Panc1 (cell line): ENCODE results near the gene SLC16A5. TPM values are rescaled to one million over a fixed set of nuclear protein-coding genes. Genes with fewer than 3 reads are reported as not detected.

Source experiments
- ATAC-seq: fragments of 200-7000 bp; cut with Tn5 transposase; 2 replicates; pipeline ENCODE4 v1.9.1; 2020; ENCODE audit warnings: mild to moderate bottlenecking, moderate library complexity
- BruUV-seq: library from RNA; stranded (reverse); fragments of 400-500 nt; replicated peaks from 2 replicates; lab custom pipeline; 2021; lab: Mats Ljungman, UMichigan
- CTCF ChIA-PET: fragments of 300-600 bp; sonication (Branson Sonifier 250); formaldehyde crosslinking; loops from one replicate; lab custom pipeline; 2022; ENCODE audit warnings: antibody characterized with exemption; lab: Charles Lee
- POLR2A ChIA-PET: fragments of 300-600 bp; sonication (Branson Sonifier 250); formaldehyde crosslinking; loops from one replicate; lab custom pipeline; 2022; ENCODE audit warnings: antibody characterized with exemption; lab: Charles Lee
- DNase-seq: peaks from one replicate; pipeline ENCODE4 v3.0.0-alpha.2; 2010; ENCODE audit warnings: low read depth, low spot score
- H3K27ac ChIP-seq: 2 replicates; pipeline ENCODE4 v1.5.1; 2011; ENCODE audit warnings: mild to moderate bottlenecking, low read length, inconsistent platforms
- H3K27me3 ChIP-seq: fragments of 200-500 bp; sonication (Bioruptor generic); 2 replicates; pipeline ENCODE4 v1.6.0; 2014; ENCODE audit warnings: low read length, inconsistent platforms; ENCODE audit not compliant: control insufficient read depth, insufficient read depth
- H3K36me3 ChIP-seq: fragments of 200-500 bp; sonication (Bioruptor generic); 2 replicates; pipeline ENCODE4 v1.5.1; 2014; ENCODE audit warnings: inconsistent platforms, mild to moderate bottlenecking, low read length, moderate library complexity; ENCODE audit not compliant: control insufficient read depth, insufficient read depth
- H3K4me1 ChIP-seq: 2 replicates; pipeline ENCODE4 v1.5.1; 2011; ENCODE audit warnings: inconsistent platforms, mild to moderate bottlenecking, low read length, moderate library complexity; ENCODE audit not compliant: control insufficient read depth, insufficient read depth
- H3K4me3 ChIP-seq, 2 experiments: 2 replicates each; pipeline ENCODE4 v1.5.1; 2011 to 2012; ENCODE audit warnings: low read depth in 2 of 2, low read length in 2 of 2, mild to moderate bottlenecking in 2 of 2, inconsistent platforms in 1 of 2, moderate library complexity in 1 of 2
- H3K9me3 ChIP-seq: fragments of 200-500 bp; sonication (Bioruptor generic); 2 replicates; pipeline ENCODE4 v1.5.1; 2014; ENCODE audit warnings: low read depth, mild to moderate bottlenecking, inconsistent platforms, low read length, moderate library complexity; ENCODE audit not compliant: control insufficient read depth, insufficient read depth
- CTCF ChIP-seq: fragments of 450-650 bp; IDR thresholded peaks from 2 replicates; pipeline ENCODE4 v1.5.1; 2017; ENCODE audit warnings: mild to moderate bottlenecking
- POLR2AphosphoS5 ChIP-seq: IDR thresholded peaks from 2 replicates; pipeline ENCODE4 v1.6.1; 2012; ENCODE audit warnings: mild to moderate bottlenecking, low read depth, low read length, moderate library complexity
- REST ChIP-seq, 2 experiments: IDR thresholded peaks; 2 replicates each; pipeline ENCODE4 v1.6.1; 2011 to 2012; ENCODE audit warnings: low read depth in 2 of 2, control low read depth in 1 of 2, low read length in 1 of 2, mild to moderate bottlenecking in 1 of 2, moderate library complexity in 1 of 2; ENCODE audit not compliant: insufficient read depth in 1 of 2
- SIN3A ChIP-seq: IDR thresholded peaks from 2 replicates; pipeline ENCODE4 v1.6.1; 2012; ENCODE audit warnings: low read depth, mild to moderate bottlenecking, low read length, moderate library complexity, borderline replicate concordance; ENCODE audit not compliant: insufficient read depth
- TCF7L2 ChIP-seq: IDR thresholded peaks from 2 replicates; pipeline ENCODE4 v1.6.1; 2011; ENCODE audit warnings: mild to moderate bottlenecking, low read depth, low read length, inconsistent platforms
- in situ Hi-C: cut with HindIII; loops from 2 replicates; pipeline ENCODE4 v1.10.0; 2016; ENCODE audit warnings: low sequenced_read_pairs, low pct_unique_long_range_greater_than_20kb
- intact Hi-C: fragments of 100-400 bp; cut with micrococcal nuclease; formaldehyde crosslinking; loops from one replicate; pipeline ENCODE4 v1.10.0; 2022; ENCODE audit not compliant: unreplicated experiment
- total RNA-seq: library from RNA; stranded (reverse); gene quantifications from one replicate; pipeline ENCODE4 v1.2.1, GENCODE V29; 2021; ENCODE audit not compliant: unreplicated experiment

The SLC16A5 gene
- total RNA-seq, 1 experiment from 2014 or later: 46.6 TPM

DNA sequence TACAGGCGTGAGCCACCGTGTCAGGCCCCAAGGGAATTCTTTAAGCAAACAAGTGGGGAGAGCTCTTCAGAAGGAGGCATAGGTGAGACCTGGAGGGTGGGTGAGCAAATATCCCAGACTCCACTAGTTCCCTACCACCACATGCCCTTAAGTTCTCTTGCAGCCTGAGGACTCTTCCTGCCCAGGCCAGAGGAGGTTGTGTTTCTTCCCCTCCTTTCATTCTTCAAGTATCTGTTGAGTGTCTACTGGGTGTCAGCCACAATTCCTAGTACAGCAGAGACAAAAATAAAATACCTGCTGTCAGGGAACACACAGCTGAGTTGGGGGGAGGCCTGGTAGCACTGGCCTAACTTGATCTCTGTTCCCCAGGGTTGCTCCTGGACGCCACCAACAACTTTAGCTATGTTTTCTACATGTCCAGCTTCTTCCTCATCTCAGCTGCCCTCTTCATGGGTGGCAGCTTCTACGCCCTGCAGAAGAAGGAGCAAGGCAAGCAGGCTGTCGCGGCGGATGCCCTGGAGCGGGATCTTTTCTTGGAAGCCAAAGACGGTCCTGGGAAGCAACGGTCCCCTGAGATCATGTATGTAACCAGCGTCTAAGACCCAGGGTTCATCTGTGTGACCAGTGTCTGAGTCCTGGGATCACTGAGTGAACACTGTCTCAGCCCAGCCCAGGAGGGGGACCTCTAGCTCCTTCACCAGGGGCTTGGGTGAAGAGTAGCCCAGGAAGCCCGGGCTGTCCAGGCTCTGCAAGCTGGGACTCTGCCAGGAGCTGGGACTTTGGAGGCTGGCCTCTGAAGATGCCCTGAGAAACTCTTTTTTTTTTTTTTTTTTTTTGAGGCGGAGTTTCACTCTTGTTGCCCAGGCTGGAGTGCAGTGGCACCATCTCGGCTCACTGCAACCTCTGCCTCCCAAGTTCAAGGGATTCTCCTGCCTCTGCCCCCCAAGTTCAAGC, 16.1 kb downstream of the SLC16A5 start:
- DNase-seq (no peak), ATAC-seq (peak; percentile 17)
- ChIA-PET CTCF (interaction anchor here (0.6 to 2.2 kb wide), 11 partner anchors 10 to 248 kb away, joined by 3 to 11 read pairs (median 8); partner anchors contain the start of gene SLC16A5), POLR2A (interaction anchor here (0.8 kb wide), 1 partner anchor 22 kb away, joined by 4 read pairs; no protein-coding TSS in a partner anchor)
- BruUV-seq: no TSS peak
- intact Hi-C loops: loop anchor here (2.0 to 10.0 kb wide), 2 partner anchors 33 to 129 kb away; partner anchors contain the start of gene HID1
- peaks cover 2% of the 10 kb centered on the region; the same call in 1 of the 2 replicates for H3K36me3 ChIP-seq
- in situ Hi-C loops: no loop called here
- H3K27me3 ChIP-seq: no peaks in the 10 kb centered on the region
- H3K4me3 ChIP-seq: no peak overlapping the region
- H3K27ac ChIP-seq: peak overlapping the region; percentile 44
- H3K4me1 ChIP-seq: peaks cover 27% of the 10 kb centered on the region
- no peaks in the 10 kb centered on the region for H3K9me3 ChIP-seq
- TF ChIP-seq CTCF: no peak
- TF ChIP-seq TCF7L2: no peak
- no peak for TF ChIP-seq SIN3A
- no peak for TF ChIP-seq POLR2AphosphoS5
- no peak for TF ChIP-seq REST (IDR thresholded peaks at IDR 0.05; ENCODE audit: insufficient read depth in 1 of 2, low read depth in 2 of 2, low read length in 1 of 2)

- in situ Hi-C loops (no loop called here), intact Hi-C loops (loop anchor here (2.0 to 10.0 kb wide), 2 partner anchors 35 to 131 kb away; partner anchors contain the start of gene HID1)
- H3K27ac ChIP-seq: peak overlapping the region; percentile 61
- H3K27me3 ChIP-seq: no peaks in the 10 kb centered on the region
- DNase-seq: no peak
- TF ChIP-seq CTCF (peak; percentile 91), SIN3A (no peak), TCF7L2 (peak; percentile 90)
- BruUV-seq: TSS peak; percentile 45
- H3K4me1 ChIP-seq: peaks cover 32% of the 10 kb centered on the region
- peak; percentile 80 for ATAC-seq
- POLR2A ChIA-PET: interaction anchor here (0.6 kb wide), 4 partner anchors 21 to 139 kb away, joined by 3 to 5 read pairs (median 4); no protein-coding TSS in a partner anchor
- CTCF ChIA-PET: interaction anchor here (0.6 to 2.3 kb wide), 12 partner anchors 9 to 609 kb away, joined by 3 to 13 read pairs (median 7); partner anchors contain the start of gene SLC16A5
- H3K9me3 ChIP-seq: no peaks in the 10 kb centered on the region
- H3K4me3 ChIP-seq: no peak overlapping the region
- peaks cover 8% of the 10 kb centered on the region; the same call in 1 of the 2 replicates for H3K36me3 ChIP-seq
Observed at GRCh38 chr17:75105126-75106080, 17.6 kb downstream of the SLC16A5 start.
